ENCODE results near the gene DCD. TPM values are rescaled to one million over a fixed set of nuclear protein-coding genes. Genes with fewer than 3 reads are reported as not detected.

Gene DCD
- not detected for total RNA-seq
- polyA plus RNA-seq (ENCODE audit: insufficient read depth in 1 of 8, insufficient read length in 8 of 8, low replicate concordance in 1 of 8), result not detected
- long read RNA-seq, donor 1, result 0 reads
- long read RNA-seq, donor 2, result 0 reads
- long read RNA-seq, donor 3, result 0 reads
- long read RNA-seq, donor 4, result 0 reads
- long read RNA-seq, donor 5, result 0 reads
- long read RNA-seq, donor 6, result 0 reads
- long read RNA-seq, donor 7, result 0 reads
- long read RNA-seq, donor 8, result 0 reads
- long read RNA-seq, donor 9, result 0 reads
- long read RNA-seq, donor 10, result 0 reads
- long read RNA-seq, donor 11, result 0 reads

GRCh38 chr12:54648265-54648664 lies at the start of gene DCD:
TSS of gene DCD (minus strand) at chr12:54648365. CDS start at chr12:54648303, 62 bp downstream.
- no peaks in the 10 kb centered on the region for H3K36me3 ChIP-seq (ENCODE audit: control insufficient read depth, insufficient read depth, low read length)
- 80% methylated on average over 1 of the region's 2 CpGs for WGBS (ENCODE audit: insufficient coverage)
- peaks cover 3% of the 10 kb centered on the region for H3K27me3 ChIP-seq (ENCODE audit: control insufficient read depth, insufficient read depth, low read length)
- no peaks in the 10 kb centered on the region for H3K9me3 ChIP-seq (replicated peaks; ENCODE audit: control insufficient read depth, low read depth, low read length)
- H3K4me1 ChIP-seq (ENCODE audit: control insufficient read depth, insufficient read depth, low read length), result no peaks in the 10 kb centered on the region
- DNase-seq, result no peak
- H3K4me3 ChIP-seq (ENCODE audit: low read length), result no peak within 1 kb of the TSS
- H3K27ac ChIP-seq (ENCODE audit: low read length), result no peak within 1 kb of the TSS

- no peaks in the 10 kb centered on the region for H3K4me1 ChIP-seq (ENCODE audit: control insufficient read depth, insufficient read depth, low read length)
- no CpG with 5 or more reads among the region's 1 CpG for WGBS (ENCODE audit: insufficient coverage)
- H3K36me3 ChIP-seq (ENCODE audit: control insufficient read depth, insufficient read depth, low read length), result no peaks in the 10 kb centered on the region
- peak; percentile 76 for DNase-seq
- no peaks in the 10 kb centered on the region for H3K9me3 ChIP-seq (replicated peaks; ENCODE audit: control insufficient read depth, low read depth, low read length)
- no peaks in the 10 kb centered on the region for H3K27me3 ChIP-seq (ENCODE audit: control insufficient read depth, insufficient read depth, low read length)
- no peak overlapping the region for H3K4me3 ChIP-seq (ENCODE audit: low read length)
- H3K27ac ChIP-seq (ENCODE audit: low read length), result no peak overlapping the region
Measured at GRCh38 chr12:54697851-54698250, 49.7 kb upstream of the DCD start.

- H3K27me3 ChIP-seq (ENCODE audit: control insufficient read depth, insufficient read depth, low read length), result no peaks in the 10 kb centered on the region
- H3K9me3 ChIP-seq (replicated peaks; ENCODE audit: control insufficient read depth, low read depth, low read length), result no peaks in the 10 kb centered on the region
- H3K27ac ChIP-seq (ENCODE audit: low read length), result no peak overlapping the region
- H3K36me3 ChIP-seq (ENCODE audit: control insufficient read depth, insufficient read depth, low read length), result no peaks in the 10 kb centered on the region
- H3K4me1 ChIP-seq (ENCODE audit: control insufficient read depth, insufficient read depth, low read length), result no peaks in the 10 kb centered on the region
- H3K4me3 ChIP-seq (ENCODE audit: low read length), result no peak overlapping the region
- no peak for DNase-seq
- WGBS (ENCODE audit: insufficient coverage), result no CpG with 5 or more reads among the region's 2 CpGs
Measured at GRCh38 chr12:54692353-54692752, 44.2 kb upstream of the DCD start.

- no peak for DNase-seq
- 26% methylated on average over 2 of the region's 2 CpGs for WGBS (ENCODE audit: insufficient coverage)
- Histone ChIP-seq H3K36me3 (ENCODE audit: control insufficient read depth, insufficient read depth, low read length) (no peaks in the 10 kb centered on the region), H3K9me3 (replicated peaks; ENCODE audit: control insufficient read depth, low read depth, low read length) (peaks cover 2% of the 10 kb centered on the region), H3K4me3 (ENCODE audit: low read length) (no peak overlapping the region), H3K27me3 (ENCODE audit: control insufficient read depth, insufficient read depth, low read length) (peaks cover 1% of the 10 kb centered on the region), H3K27ac (ENCODE audit: low read length) (no peak overlapping the region), H3K4me1 (ENCODE audit: control insufficient read depth, insufficient read depth, low read length) (no peaks in the 10 kb centered on the region)
Measured at GRCh38 chr12:54689984-54690383, 41.8 kb upstream of the DCD start.

GRCh38 chr12:54689034-54689372 lies 40.8 kb upstream of the DCD start:
- peaks cover 2% of the 10 kb centered on the region for H3K9me3 ChIP-seq (replicated peaks; ENCODE audit: control insufficient read depth, low read depth, low read length)
- no peak overlapping the region for H3K27ac ChIP-seq (ENCODE audit: low read length)
- H3K4me1 ChIP-seq (ENCODE audit: control insufficient read depth, insufficient read depth, low read length), result no peaks in the 10 kb centered on the region
- H3K4me3 ChIP-seq (ENCODE audit: low read length), result no peak overlapping the region
- 55% methylated on average over 8 of the region's 8 CpGs for WGBS (ENCODE audit: insufficient coverage)
- H3K36me3 ChIP-seq (ENCODE audit: control insufficient read depth, insufficient read depth, low read length), result no peaks in the 10 kb centered on the region
- DNase-seq, result no peak
- peaks cover 2% of the 10 kb centered on the region for H3K27me3 ChIP-seq (ENCODE audit: control insufficient read depth, insufficient read depth, low read length)

GRCh38 chr12:54688309-54689033 lies 40.3 kb upstream of the DCD start:
- H3K27ac ChIP-seq (ENCODE audit: low read length), result no peak overlapping the region
- H3K27me3 ChIP-seq (ENCODE audit: control insufficient read depth, insufficient read depth, low read length), result peaks cover 2% of the 10 kb centered on the region
- peaks cover 2% of the 10 kb centered on the region for H3K9me3 ChIP-seq (replicated peaks; ENCODE audit: control insufficient read depth, low read depth, low read length)
- no peaks in the 10 kb centered on the region for H3K4me1 ChIP-seq (ENCODE audit: control insufficient read depth, insufficient read depth, low read length)
- DNase-seq, result no peak
- WGBS (ENCODE audit: insufficient coverage), result 75% methylated on average over 4 of the region's 5 CpGs
- no peaks in the 10 kb centered on the region for H3K36me3 ChIP-seq (ENCODE audit: control insufficient read depth, insufficient read depth, low read length)
- H3K4me3 ChIP-seq (ENCODE audit: low read length), result no peak overlapping the region

GRCh38 chr12:54684636-54685630 lies 36.8 kb upstream of the DCD start:
- no peak overlapping the region for H3K27ac ChIP-seq (ENCODE audit: low read length)
- DNase-seq, result no peak
- no peaks in the 10 kb centered on the region for H3K36me3 ChIP-seq (ENCODE audit: control insufficient read depth, insufficient read depth, low read length)
- H3K27me3 ChIP-seq (ENCODE audit: control insufficient read depth, insufficient read depth, low read length), result peaks cover 2% of the 10 kb centered on the region
- H3K9me3 ChIP-seq (replicated peaks; ENCODE audit: control insufficient read depth, low read depth, low read length), result peaks cover 2% of the 10 kb centered on the region
- H3K4me1 ChIP-seq (ENCODE audit: control insufficient read depth, insufficient read depth, low read length), result no peaks in the 10 kb centered on the region
- no peak overlapping the region for H3K4me3 ChIP-seq (ENCODE audit: low read length)
- 70% methylated on average over 9 of the region's 12 CpGs for WGBS (ENCODE audit: insufficient coverage)

GRCh38 chr12:54683398-54683797 lies 35.2 kb upstream of the DCD start:
- no peak overlapping the region for H3K27ac ChIP-seq (ENCODE audit: low read length)
- DNase-seq, result no peak
- H3K4me3 ChIP-seq (ENCODE audit: low read length), result no peak overlapping the region
- H3K27me3 ChIP-seq (ENCODE audit: control insufficient read depth, insufficient read depth, low read length), result peaks cover 2% of the 10 kb centered on the region
- H3K4me1 ChIP-seq (ENCODE audit: control insufficient read depth, insufficient read depth, low read length), result no peaks in the 10 kb centered on the region
- no peaks in the 10 kb centered on the region for H3K36me3 ChIP-seq (ENCODE audit: control insufficient read depth, insufficient read depth, low read length)
- H3K9me3 ChIP-seq (replicated peaks; ENCODE audit: control insufficient read depth, low read depth, low read length), result peaks cover 2% of the 10 kb centered on the region
- 30% methylated on average over 2 of the region's 2 CpGs for WGBS (ENCODE audit: insufficient coverage)

- no CpG with 5 or more reads among the region's 1 CpG for WGBS (ENCODE audit: insufficient coverage)
- no peaks in the 10 kb centered on the region for H3K36me3 ChIP-seq (ENCODE audit: control insufficient read depth, insufficient read depth, low read length)
- H3K4me1 ChIP-seq (ENCODE audit: control insufficient read depth, insufficient read depth, low read length), result no peaks in the 10 kb centered on the region
- H3K27me3 ChIP-seq (ENCODE audit: control insufficient read depth, insufficient read depth, low read length), result peaks cover 2% of the 10 kb centered on the region
- no peak overlapping the region for H3K27ac ChIP-seq (ENCODE audit: low read length)
- H3K9me3 ChIP-seq (replicated peaks; ENCODE audit: control insufficient read depth, low read depth, low read length), result peaks cover 2% of the 10 kb centered on the region
- no peak for DNase-seq
- no peak overlapping the region for H3K4me3 ChIP-seq (ENCODE audit: low read length)
Measured at GRCh38 chr12:54682674-54683073, 34.5 kb upstream of the DCD start.

GRCh38 chr12:54680374-54680773 lies 32.2 kb upstream of the DCD start:
- H3K36me3 ChIP-seq (ENCODE audit: control insufficient read depth, insufficient read depth, low read length), result no peaks in the 10 kb centered on the region
- H3K4me3 ChIP-seq (ENCODE audit: low read length), result no peak overlapping the region
- no peaks in the 10 kb centered on the region for H3K4me1 ChIP-seq (ENCODE audit: control insufficient read depth, insufficient read depth, low read length)
- DNase-seq, result no peak
- peaks cover 2% of the 10 kb centered on the region for H3K27me3 ChIP-seq (ENCODE audit: control insufficient read depth, insufficient read depth, low read length)
- no peaks in the 10 kb centered on the region for H3K9me3 ChIP-seq (replicated peaks; ENCODE audit: control insufficient read depth, low read depth, low read length)
- WGBS (ENCODE audit: insufficient coverage), result 60% methylated on average over 1 of the region's 3 CpGs
- no peak overlapping the region for H3K27ac ChIP-seq (ENCODE audit: low read length)

All from muscle of leg (tissue), 16 donors.